Embryonic facial prominence (tissue), 1 donor: ENCODE measurements around the gene B9D1.
"Not testable (repeated sequence)": the region's sequence is repeated elsewhere in the genome, so short reads cannot be mapped to it uniquely, and the experiment has no call there.

Experiments used
- DNase-seq: peaks from one replicate; pipeline ENCODE4 v3.0.0-alpha.2; 2016; ENCODE audit errors: extremely low spot score

The B9D1 gene

DNA sequence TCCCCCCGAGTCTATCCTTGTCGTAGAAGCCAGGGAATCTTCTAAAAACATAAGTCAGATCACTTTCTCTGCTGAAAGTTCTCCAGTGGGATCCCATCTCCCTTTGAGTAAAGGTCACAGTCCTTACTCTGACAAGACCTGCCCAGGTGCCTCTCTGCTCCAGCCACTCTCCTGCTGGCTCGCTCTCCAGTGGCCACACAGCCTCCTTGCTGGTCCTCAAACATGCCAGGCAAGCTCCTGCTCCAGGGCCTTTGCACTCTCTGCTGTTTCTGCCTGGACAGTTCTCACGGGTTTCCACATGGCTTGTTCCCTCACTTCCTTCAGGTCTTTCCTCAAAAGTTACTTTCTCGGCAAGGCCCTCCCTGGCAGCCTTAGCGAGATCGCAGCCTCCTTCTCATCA lies 3.4 kb downstream of the B9D1 start:
- DNase-seq, result no peak

DNA sequence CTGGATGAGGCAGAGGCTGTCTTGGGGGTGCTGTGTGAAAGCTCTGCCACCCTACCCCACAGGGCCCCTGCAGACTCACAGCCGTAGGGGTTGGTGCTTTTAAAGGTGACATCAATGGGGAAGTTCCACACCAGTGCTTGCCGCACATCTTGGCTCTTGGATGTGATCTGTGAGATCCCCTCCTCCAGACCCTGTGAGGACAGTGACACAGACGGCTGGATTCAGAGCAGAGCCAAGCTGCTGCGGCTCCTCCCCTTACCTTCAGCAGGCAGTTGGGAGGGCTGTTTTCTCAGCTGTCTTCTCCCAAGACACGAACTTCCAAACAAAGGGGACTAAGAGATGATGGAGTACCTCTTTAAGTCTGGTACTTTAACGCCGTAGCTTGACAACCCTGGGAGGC lies 4.8 kb downstream of the B9D1 start:
- no peak for DNase-seq

DNA sequence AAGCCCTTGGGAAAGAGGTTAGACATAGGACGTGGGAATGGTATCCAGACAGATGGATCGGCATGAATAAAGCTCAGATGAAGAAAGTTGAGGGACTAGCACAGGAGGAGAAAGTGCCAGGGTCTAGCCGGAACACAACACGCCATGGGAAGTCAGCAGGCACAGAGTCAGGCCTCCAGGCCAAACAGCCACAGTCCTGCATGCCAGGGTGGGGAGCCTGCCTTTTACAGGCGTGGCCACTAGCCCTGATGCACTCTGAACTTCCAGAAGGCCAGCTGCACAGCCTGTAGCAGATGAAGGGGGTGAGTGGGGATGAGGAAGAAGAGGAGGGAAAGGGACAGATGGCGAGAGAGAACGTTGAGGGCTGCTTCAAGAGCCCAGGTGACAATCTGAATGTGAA lies 5.2 kb downstream of the B9D1 start:
- no peak for DNase-seq

GRCh38 chr17:19354748-19355147 lies 7.8 kb downstream of the B9D1 start:
- DNase-seq, result no peak

DNA sequence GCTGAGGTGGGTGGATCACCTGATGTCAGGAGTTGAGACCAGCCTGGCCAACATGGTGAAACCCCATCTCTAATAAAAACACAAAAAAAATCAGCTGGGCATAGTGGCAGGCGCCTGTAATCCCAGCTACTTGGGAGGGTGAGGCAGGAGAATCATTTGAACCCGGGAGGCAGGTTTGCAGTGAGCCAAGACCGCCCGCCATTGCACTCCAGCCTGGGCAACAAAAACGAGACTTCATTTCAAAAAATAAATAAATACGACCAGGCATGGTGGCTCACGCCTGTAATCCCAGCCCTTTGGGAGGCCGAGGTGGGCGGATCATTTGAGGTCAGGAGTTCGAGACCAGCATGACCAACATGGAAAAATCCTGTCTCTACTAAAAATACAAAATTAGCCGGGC lies 9.1 kb downstream of the B9D1 start:
- DNase-seq, result not testable (repeated sequence)

DNA sequence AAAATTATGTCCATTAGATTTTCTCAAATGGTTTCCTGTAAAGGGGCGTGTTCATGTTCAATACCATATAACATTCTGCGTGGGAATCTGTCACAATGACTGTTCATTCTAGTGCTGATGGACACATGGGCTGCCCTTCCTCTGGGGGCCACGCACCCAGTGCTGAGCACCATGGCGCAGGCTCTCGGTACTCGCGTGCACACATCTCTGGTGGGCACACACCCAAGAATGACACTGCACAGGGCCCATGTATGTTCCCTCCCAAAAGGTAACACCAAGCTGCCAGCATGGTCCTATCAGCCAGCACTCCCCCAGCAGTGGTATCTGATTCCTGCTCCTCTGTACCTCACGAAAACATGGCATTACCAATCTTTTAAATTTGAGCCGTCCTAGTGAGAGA lies 13.7 kb downstream of the B9D1 start:
- DNase-seq, result no peak

DNA sequence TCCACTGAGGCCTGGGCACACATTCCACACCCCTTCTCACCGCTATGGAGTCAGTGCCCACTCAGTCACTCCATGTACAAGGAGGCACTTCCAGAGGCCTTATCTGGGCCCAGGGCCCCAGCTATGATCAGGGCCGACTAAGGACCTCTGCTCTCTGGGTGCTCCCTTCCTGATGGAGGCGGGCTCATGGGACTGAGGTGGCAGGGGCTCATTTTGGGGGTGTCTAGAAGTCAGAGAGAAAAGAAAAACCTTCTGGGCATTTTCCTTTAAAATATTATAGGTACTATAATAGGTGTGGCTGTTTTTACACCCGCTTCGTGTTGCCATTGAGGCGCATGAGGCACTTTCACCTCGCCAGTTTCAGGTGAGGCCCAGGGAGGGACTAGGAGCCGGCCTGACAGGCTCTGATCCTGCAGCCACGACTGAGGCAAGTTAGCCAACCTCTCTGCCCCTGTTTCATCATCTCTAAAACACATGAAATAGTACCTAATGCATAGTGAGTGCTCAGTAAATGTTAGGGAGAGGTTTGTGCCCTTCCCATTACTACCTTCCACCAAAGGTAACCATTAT lies 14.4 kb downstream of the B9D1 start:
- no peak for DNase-seq

DNA sequence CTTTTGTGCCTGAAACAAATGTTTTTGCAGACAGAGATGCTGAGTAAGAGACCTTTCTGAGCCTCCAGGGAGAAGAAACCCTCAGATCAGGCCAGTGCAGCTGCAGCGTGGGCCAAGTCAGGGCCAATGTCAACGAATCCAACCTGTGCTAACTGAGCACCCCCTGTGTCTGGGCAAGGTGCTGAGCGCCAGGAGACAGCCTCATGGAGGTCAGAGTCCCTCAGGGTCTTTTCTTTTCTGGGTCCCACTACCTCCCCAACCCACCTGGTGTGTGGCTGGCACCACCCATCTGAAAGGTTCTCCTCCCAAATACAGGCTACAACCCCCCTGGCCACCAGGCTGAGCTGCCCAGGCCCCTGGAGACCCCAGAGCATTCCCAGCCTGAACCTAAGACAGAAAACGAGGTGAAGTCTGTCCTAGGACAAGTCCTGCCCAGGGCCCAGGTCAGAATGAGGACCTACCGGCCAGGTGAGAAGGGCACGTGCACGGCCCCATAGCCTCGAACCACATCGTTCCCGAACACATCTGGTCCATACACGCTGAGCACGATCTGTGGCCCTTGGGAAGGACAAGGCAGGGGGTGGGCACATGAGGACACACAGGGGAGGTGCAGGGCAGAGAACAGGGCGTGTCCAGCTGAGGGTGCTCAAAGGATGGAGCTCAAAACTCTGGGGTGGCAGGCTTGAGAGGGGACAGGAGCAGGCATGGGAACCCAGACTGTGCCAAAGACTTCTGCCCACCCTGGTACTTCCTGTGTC lies 15.0 kb downstream of the B9D1 start:
- DNase-seq, result no peak

- DNase-seq, result no peak
Observed at GRCh38 chr17:19346351-19347255, 15.9 kb downstream of the B9D1 start.

DNA sequence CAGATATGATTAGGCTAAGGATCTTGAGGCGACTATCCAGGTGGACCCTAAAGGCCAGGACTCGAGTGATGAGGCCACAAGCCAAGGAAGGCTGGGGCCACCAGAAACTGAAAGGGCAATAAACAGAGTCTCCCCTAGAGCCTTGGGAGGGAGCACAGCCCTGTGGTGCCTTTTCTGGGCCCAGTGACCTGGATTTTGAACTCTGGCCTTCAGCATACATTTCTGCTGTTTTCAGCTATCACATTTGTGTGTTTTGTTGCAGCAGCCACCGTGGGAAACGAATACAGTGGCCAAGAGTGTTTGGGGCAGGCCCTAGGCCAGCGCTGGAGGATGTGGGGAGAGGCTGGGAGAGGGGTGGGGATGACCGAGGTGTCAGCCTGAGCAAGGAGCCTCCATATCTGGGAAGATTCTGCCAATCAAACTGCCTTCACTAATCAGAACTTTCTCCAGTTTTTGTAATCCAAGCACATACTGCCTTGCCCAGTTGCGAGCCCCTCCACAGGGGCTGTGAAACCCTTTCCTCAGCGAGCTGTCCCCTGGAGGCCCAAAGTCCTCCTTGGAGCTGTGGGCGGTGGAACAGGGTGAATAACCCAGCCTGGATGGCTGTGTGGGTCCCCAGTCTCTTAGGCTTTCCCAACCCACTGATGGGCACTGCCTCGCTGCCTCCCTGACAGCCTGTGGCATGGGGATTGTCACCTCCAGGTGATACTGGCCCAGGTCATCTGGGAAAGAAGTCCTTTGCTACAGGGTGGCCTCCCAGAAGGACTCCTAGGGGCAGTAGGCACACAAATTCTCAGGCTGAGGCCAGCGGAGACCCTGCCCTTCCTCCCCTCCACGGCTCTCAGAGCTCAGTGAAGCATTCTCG lies 16.8 kb downstream of the B9D1 start:
- no peak for DNase-seq

- no peak for DNase-seq
Observed at GRCh38 chr17:19345067-19345460, 17.5 kb downstream of the B9D1 start.

GRCh38 chr17:19344311-19345066 lies 18.0 kb downstream of the B9D1 start:
- no peak for DNase-seq

DNA sequence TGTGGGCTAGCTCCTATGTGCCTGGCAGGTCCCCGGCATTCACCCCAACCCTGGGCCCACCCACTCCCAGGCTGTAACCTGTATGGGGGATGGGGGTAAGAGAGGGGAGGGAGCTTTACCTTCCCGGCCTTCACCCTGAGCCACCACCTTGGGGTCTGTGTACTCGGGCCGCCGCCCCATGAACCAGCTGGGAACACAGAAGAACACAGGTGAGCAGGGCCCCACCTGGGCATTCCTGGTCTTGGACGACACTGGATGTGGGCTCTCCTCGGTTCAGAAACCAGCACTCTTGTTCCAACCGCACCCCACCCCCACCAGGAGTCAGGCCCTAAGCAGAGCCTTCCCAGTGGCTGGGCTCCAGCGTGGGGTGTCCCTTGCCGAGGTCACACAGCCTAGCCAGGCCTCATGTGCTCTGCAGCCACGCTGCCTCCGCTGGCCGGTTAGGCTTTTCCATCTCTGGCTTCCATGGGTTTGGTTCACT lies 18.8 kb downstream of the B9D1 start:
- DNase-seq, result no peak

GRCh38 chr17:19343256-19343630 lies 19.3 kb downstream of the B9D1 start:
- DNase-seq, result no peak

DNA sequence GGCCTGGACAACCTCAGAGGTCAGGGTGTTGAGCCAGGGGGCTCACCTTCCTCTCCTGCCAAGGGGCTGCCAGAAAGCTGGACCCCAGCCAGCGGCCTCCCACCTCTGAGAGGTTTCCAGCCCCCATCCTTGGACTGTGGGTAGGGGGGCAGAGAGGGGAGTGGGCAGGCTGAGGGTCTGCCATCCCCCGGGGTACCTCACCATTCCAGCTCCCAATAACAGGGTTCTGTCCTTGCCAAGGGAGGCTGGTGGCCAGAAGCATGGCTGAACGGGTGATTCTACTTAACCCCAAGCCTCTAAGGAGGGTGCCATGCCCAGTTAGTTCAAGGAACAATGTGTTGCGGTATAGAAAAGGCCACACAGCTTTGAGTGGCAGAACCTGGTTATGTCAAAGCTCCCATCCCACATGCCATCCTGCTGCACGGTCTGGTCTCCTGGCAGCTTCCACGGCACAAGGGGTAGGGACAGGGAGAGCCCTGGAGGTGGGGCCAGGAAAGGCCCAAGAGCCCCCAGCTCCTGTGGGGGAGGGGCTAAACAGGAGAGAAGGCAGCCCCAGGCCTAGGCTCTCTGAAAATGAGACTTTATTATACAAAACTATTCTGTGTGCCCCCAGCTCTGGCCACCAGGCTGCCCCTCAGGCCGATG lies 19.8 kb downstream of the B9D1 start:
- DNase-seq, result no peak

DNA sequence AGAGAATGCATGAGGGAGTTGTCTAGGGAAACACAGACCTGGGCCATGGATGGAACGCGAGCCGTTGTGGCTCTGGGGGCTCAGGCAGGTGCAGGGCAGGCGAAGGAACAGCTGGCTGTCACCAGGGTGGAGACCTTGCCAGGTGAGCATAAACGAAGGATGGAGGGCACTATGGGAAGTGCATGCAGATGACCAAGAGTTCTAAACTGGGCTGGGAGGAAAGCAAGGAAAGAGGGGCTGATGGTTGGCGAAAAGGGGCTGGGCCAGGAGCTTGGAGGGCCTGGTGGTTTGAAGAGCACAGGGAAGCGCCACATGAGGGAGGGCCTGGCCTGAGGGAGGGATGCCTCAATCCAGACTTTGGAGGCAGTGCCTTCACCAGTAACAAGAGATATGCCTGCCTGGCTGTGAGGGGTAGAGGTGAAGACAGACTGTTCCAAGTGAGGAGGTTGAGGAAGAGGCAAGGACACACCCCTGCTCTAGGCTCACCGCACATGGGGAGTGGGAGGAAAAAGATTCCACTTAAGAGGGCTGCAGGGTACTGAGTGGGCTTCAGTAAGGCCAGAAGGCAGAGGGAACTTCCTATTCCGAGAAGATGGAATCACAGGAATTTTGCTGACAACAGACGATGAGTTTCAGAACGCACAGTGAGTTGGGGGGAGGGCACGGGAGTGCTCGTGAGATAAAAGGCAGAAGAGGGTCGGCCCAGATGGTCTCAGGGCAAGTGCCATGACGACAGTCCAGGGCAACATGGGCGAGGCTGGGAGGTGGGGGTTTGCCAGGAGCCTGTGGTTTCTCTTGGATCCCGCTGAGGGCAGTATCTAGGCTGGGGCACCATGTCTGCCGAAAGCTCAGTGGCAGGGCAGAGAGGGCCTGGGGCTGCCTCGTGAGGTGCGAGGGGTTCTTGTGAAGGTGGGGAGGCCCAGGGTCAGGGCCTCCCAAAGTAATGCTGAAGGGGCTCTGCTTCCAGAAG lies 20.6 kb downstream of the B9D1 start:
- no peak for DNase-seq

GRCh38 chr17:19341211-19341631 lies 21.3 kb downstream of the B9D1 start:
- no peak for DNase-seq

DNA sequence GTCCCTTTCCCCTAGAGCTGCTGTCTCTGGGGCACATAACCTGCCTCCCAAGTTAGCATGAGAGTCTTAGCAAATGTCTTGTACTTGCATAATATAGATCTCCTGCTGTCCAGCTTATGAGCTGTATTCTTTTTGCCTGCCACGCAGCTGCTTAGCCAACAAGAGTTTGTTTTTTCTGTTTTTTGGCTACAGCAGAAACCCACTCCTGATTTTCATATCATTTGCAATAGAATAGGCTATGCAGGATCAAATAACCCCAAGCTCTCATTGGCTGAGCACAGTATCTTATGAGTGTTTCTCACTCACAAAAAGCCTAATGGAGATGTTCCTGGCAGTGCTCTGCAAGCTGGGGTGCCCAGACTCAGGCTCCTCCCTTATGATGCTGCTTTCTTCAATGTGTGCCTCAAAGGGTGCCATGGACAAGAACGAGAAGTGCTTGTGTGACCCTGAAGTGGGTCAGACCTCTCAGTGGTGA lies 23.1 kb downstream of the B9D1 start:
- no peak for DNase-seq
